ENCODE data around the gene IL16. TPM values are rescaled to one million over a fixed set of nuclear protein-coding genes. Genes with fewer than 3 reads are reported as not detected.
"Not testable (repeated sequence)": the region's sequence is repeated elsewhere in the genome, so short reads cannot be mapped to it uniquely, and the experiment has no call there.

Gene IL16
- polyA plus RNA-seq, 2 of the 4 experiments (the other 2 are of a cell fraction): 0.09 TPM; not detected in 1

GRCh38 chr15:81327516-81327915, 130.8 kb downstream of the IL16 start (continued):
- TF ChIP-seq BCL3 (IDR thresholded peaks at IDR 0.05): no peak
- TF ChIP-seq ZNF302 (CRISPR knock-in tag; IDR thresholded peaks at IDR 0.05): no peak
- no peak for TF ChIP-seq HDAC2 (IDR thresholded peaks at IDR 0.05)

- ChIA-PET CTCF (interaction anchor here (1.0 kb wide), 1 partner anchor 10 kb away, joined by 3 read pairs; no protein-coding TSS in a partner anchor), POLR2A (no interaction called here)
These were observed 132.8 kb downstream of the IL16 start for GRCh38 chr15:81329446-81329845.

GRCh38 chr15:81330366-81331090, 133.8 kb downstream of the IL16 start:
- no peak for DNase-seq (ENCODE audit: low read depth in 1 of 2, low spot score in 1 of 2)
- ATAC-seq: no peak
- H3K9me3 ChIP-seq: no peaks in the 10 kb centered on the region
- H3K4me1 ChIP-seq: no peaks in the 10 kb centered on the region
- POLR2A ChIA-PET: no interaction called here
- TF ChIP-seq USF2 (IDR thresholded peaks at IDR 0.05): no peak
- TF ChIP-seq NFE2L2 (conservative IDR thresholded peaks at IDR 0.05; ENCODE audit: low read length): no peak
- TF ChIP-seq KDM1A (IDR thresholded peaks at IDR 0.05; ENCODE audit: low read depth): no peak
- no peak for TF ChIP-seq TFCP2L1 (CRISPR knock-in tag; IDR thresholded peaks at IDR 0.05)
- TF ChIP-seq SMC3 (IDR thresholded peaks at IDR 0.05): no peak
- no peak for TF ChIP-seq HDAC2 (IDR thresholded peaks at IDR 0.05)
- TF ChIP-seq ESRRA (IDR thresholded peaks at IDR 0.05; ENCODE audit: borderline replicate concordance, low read length): no peak
- TF ChIP-seq RARB (CRISPR knock-in tag; IDR thresholded peaks at IDR 0.05): no peak
- TF ChIP-seq CHD2 (IDR thresholded peaks at IDR 0.05; ENCODE audit: low read length, partially characterized antibody): no peak
- no peak for TF ChIP-seq ZNF302 (CRISPR knock-in tag; IDR thresholded peaks at IDR 0.05)
- no peak overlapping the region for H3K4me3 ChIP-seq
- no peak overlapping the region for H3K4me2 ChIP-seq
- CTCF ChIA-PET: interaction anchor here (1.0 kb wide), 1 partner anchor 9 kb away, joined by 3 read pairs; no protein-coding TSS in a partner anchor
- H3K27ac ChIP-seq: no peak overlapping the region
- no peak for FAIRE-seq
- 61% methylated on average over 5 of the region's 5 CpGs for WGBS (ENCODE audit: missing lambda C conversion rate)

More at GRCh38 chr15:81329446-81329845, 132.8 kb downstream of the IL16 start:
- ATAC-seq (no peak), DNase-seq (ENCODE audit: low read depth in 1 of 2, low spot score in 1 of 2) (no peak), FAIRE-seq (no peak)
- Histone ChIP-seq H3K9me3 (no peaks in the 10 kb centered on the region), H3K4me1 (peaks cover 4% of the 10 kb centered on the region; the same call in 1 of the 3 replicates), H3K4me2 (no peak overlapping the region), H3K4me3 (no peak overlapping the region), H3K27ac (no peak overlapping the region)
- TF ChIP-seq RNF2 (IDR thresholded peaks at IDR 0.05; ENCODE audit: borderline replicate concordance, low read depth) (no peak), EHMT2 (IDR thresholded peaks at IDR 0.05; ENCODE audit: low read depth) (no peak), NPAS2 (CRISPR knock-in tag; IDR thresholded peaks at IDR 0.05; ENCODE audit: borderline replicate concordance) (no peak), HOXB13 (CRISPR knock-in tag; IDR thresholded peaks at IDR 0.05; ENCODE audit: low read depth) (no peak), RAD21 (conservative IDR thresholded peaks at IDR 0.05 in 1 of 2, IDR thresholded peaks at IDR 0.05 in 1 of 2) (no peak), EP300 (IDR thresholded peaks at IDR 0.05) (no peak), ZFP36 (IDR thresholded peaks at IDR 0.05; ENCODE audit: borderline replicate concordance, partially characterized antibody) (no peak), USF2 (IDR thresholded peaks at IDR 0.05) (no peak), HES2 (IDR thresholded peaks at IDR 0.05) (no peak), CTCF (IDR thresholded peaks at IDR 0.05) (no peak), NR3C1 (IDR thresholded peaks at IDR 0.05) (no peak), ATOH8 (CRISPR knock-in tag; IDR thresholded peaks at IDR 0.05; ENCODE audit: low read depth) (no peak), MYC (IDR thresholded peaks at IDR 0.05; ENCODE audit: borderline replicate concordance, low read length) (no peak), HDAC2 (IDR thresholded peaks at IDR 0.05) (no peak), JUNB (IDR thresholded peaks at IDR 0.05) (no peak)
- WGBS (ENCODE audit: missing lambda C conversion rate): 83% methylated on average over 2 of the region's 2 CpGs

- CTCF ChIA-PET: interaction anchor here (1.0 to 1.5 kb wide), 2 partner anchors 38 to 65 kb away, joined by 3 to 4 read pairs; no protein-coding TSS in a partner anchor
- POLR2A ChIA-PET: not testable (repeated sequence)
These were observed 134.5 kb downstream of the IL16 start for GRCh38 chr15:81331141-81331540.

More at GRCh38 chr15:81331141-81331540, 134.5 kb downstream of the IL16 start:
- not testable (repeated sequence) for H3K9me3 ChIP-seq; H3K4me3 ChIP-seq; H3K27ac ChIP-seq; FAIRE-seq; DNase-seq (ENCODE audit: low read depth in 1 of 2, low spot score in 1 of 2); ATAC-seq; H3K4me1 ChIP-seq; H3K4me2 ChIP-seq
- WGBS (ENCODE audit: missing lambda C conversion rate): 74% methylated on average over 9 of the region's 9 CpGs
